GM23248 (cell line): ENCODE measurements around the gene SCTR.

Experiments
- EZH2 ChIP-seq: fragments of 200-600 bp; sonication (generic); IDR thresholded peaks from 2 replicates; pipeline ENCODE4 v1.6.1; 2018; ENCODE audit warnings: antibody characterized with exemption, mild to moderate bottlenecking; ENCODE audit not compliant: insufficient read depth, poor library complexity, severe bottlenecking
- EZH2phosphoT487 ChIP-seq: fragments of 200-600 bp; sonication (generic); IDR thresholded peaks from 2 replicates; pipeline ENCODE4 v1.6.1; 2018; ENCODE audit warnings: antibody characterized with exemption, moderate library complexity, mild to moderate bottlenecking, low read depth; ENCODE audit not compliant: insufficient read depth

- TF ChIP-seq EZH2 (no peak), EZH2phosphoT487 (no peak)
These were observed 20.0 kb upstream of the SCTR start, which contains the start of gene CFAP221 for GRCh38 chr2:119544075-119544938.
